CD4-positive, alpha-beta memory T cell (primary cell): Measurements from ENCODE around the gene NDUFAF7. TPM values are rescaled to one million over a fixed set of nuclear protein-coding genes. Genes with fewer than 3 reads are reported as not detected.
"Not testable (repeated sequence)": the region's sequence is repeated elsewhere in the genome, so short reads cannot be mapped to it uniquely, and the experiment has no call there.

Source experiments
- CTCF ChIA-PET: fragments of 350-600 bp; sonication (Branson Sonifier 250); formaldehyde crosslinking; loops from one replicate; lab custom pipeline; 2021; ENCODE audit warnings: inconsistent platforms; ENCODE audit not compliant: partially characterized antibody; lab: Charles Lee
- POLR2A ChIA-PET: fragments of 350-600 bp; sonication (Branson Sonifier 250); formaldehyde crosslinking; loops from one replicate; lab custom pipeline; 2021; ENCODE audit not compliant: partially characterized antibody; lab: Charles Lee
- DNase-seq, 5 donors: peaks; one replicate each; pipeline versions ENCODE4 v3.0.0 to v3.0.0-alpha.2; 2020 to 2022; ENCODE audit warnings: mixed read lengths in 1 of 5
- H3K27ac ChIP-seq: one replicate; pipeline ENCODE4 v1.7.0; 2013; ENCODE audit warnings: low read depth, low read length
- H3K27me3 ChIP-seq: 2 replicates; pipeline ENCODE4 v1.7.0; 2013; ENCODE audit warnings: mild to moderate bottlenecking, low read length, moderate library complexity; ENCODE audit not compliant: insufficient read depth
- H3K36me3 ChIP-seq: 2 replicates; pipeline ENCODE4 v1.7.0; 2013; ENCODE audit warnings: mild to moderate bottlenecking, low read length, moderate library complexity; ENCODE audit not compliant: insufficient read depth
- H3K4me1 ChIP-seq: 2 replicates; pipeline ENCODE4 v1.7.0; 2013; ENCODE audit warnings: mild to moderate bottlenecking, low read length, moderate library complexity; ENCODE audit not compliant: insufficient read depth
- H3K4me3 ChIP-seq, 2 donors: one replicate each; pipeline ENCODE4 v1.7.0; 2013; ENCODE audit warnings: low read length in 2 of 2, mild to moderate bottlenecking in 1 of 2
- H3K9me3 ChIP-seq, 2 donors: one replicate each; pipeline ENCODE4 v1.7.0; 2013; ENCODE audit warnings: low read length in 2 of 2, control low read depth in 1 of 2; ENCODE audit not compliant: control insufficient read depth in 1 of 2
- H3K27ac Mint-ChIP-seq, 7 donors: one replicate each; pipeline ENCODE4 v1.8.0; 2020 to 2021; ENCODE audit warnings: mixed read lengths in 7 of 7, mild to moderate bottlenecking in 6 of 7, inconsistent platforms in 3 of 7, moderate library complexity in 3 of 7
- H3K27me3 Mint-ChIP-seq, 2 donors: one replicate each; pipeline ENCODE4 v1.8.0; 2020 to 2021; ENCODE audit warnings: mixed read lengths in 2 of 2
- H3K36me3 Mint-ChIP-seq, 2 donors: one replicate each; pipeline ENCODE4 v1.8.0; 2020 to 2021; ENCODE audit warnings: mixed read lengths in 2 of 2, inconsistent platforms in 1 of 2, mild to moderate bottlenecking in 1 of 2
- H3K4me1 Mint-ChIP-seq, 4 donors: one replicate each; pipeline ENCODE4 v1.8.0; 2020 to 2021; ENCODE audit warnings: mixed read lengths in 4 of 4, mild to moderate bottlenecking in 1 of 4
- H3K4me3 Mint-ChIP-seq, 8 donors: one replicate each; pipeline ENCODE4 v1.8.0; 2020 to 2021; ENCODE audit warnings: mixed read lengths in 8 of 8, mild to moderate bottlenecking in 7 of 8, moderate library complexity in 6 of 8, inconsistent platforms in 3 of 8
- H3K9me3 Mint-ChIP-seq, 8 donors: one replicate each; pipeline ENCODE4 v1.8.0; 2020 to 2021; ENCODE audit warnings: mixed read lengths in 8 of 8, mild to moderate bottlenecking in 5 of 8, inconsistent platforms in 3 of 8, moderate library complexity in 1 of 8
- intact Hi-C: fragments of 100-400 bp; cut with micrococcal nuclease; formaldehyde crosslinking; loops from one replicate; pipeline ENCODE4 v1.15.1; 2023
- polyA plus RNA-seq, 2 donors: library from polyadenylated mRNA; unstranded; fragments of 300-500 nt; fragmentation: Illumina TruSeq; gene quantifications; one replicate each; pipeline ENCODE4 v1.2.3, GENCODE V29; 2021
- total RNA-seq, 2 experiments: library from RNA; stranded (reverse); gene quantifications; one replicate each; pipeline ENCODE4 v1.2.3, GENCODE V29; 2021

NDUFAF7 gene
- total and polyA plus RNA-seq, 4 experiments from 2014 or later, result 7.4 to 37.9 (median 23.4) TPM

DNA sequence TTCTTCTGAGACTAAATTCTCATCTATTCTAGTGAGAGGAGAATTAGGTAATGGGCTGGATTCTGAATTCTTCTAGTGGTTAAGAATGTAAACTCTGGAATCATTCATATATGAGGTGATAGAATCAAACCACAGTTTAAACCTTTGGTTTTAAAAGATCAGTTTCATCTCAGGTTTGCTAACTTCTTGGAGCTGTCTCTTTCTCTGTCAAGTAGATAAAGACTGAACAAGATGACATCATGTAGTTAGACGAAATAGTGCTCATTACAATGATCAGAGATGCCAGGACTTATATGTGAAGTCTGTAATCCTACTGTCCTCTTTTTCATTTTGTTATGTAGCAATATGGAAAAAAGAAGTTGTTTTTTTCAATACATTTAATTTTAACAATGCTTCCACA lies 30.2 kb upstream of the NDUFAF7 start:
- DNase-seq, result no peak
- H3K27ac ChIP-seq, result no peak overlapping the region
- Mint-ChIP-seq H3K27ac (peak overlapping the region in 2 of 7 donors; percentile 32 to 68), H3K4me1 (peaks cover 16 to 35% (median 21%) of the 10 kb centered on the region in 4 donors), H3K27me3 (no peaks in the 10 kb centered on the region), H3K4me3 (no peak overlapping the region), H3K36me3 (peaks cover 45 to 53% of the 10 kb centered on the region in 2 donors), H3K9me3 (peaks cover 0 to 9% (median 6%) of the 10 kb centered on the region in 8 donors)
- H3K4me1 ChIP-seq, result peaks cover 42% of the 10 kb centered on the region
- intact Hi-C loops, result no loop called here
- no peak overlapping the region for H3K4me3 ChIP-seq
- H3K9me3 ChIP-seq, result no peaks in the 10 kb centered on the region
- no peaks in the 10 kb centered on the region for H3K27me3 ChIP-seq
- POLR2A ChIA-PET, result interaction anchor here (1.1 to 1.3 kb wide), 2 partner anchors 31 to 234 kb away, joined by 3 read pairs; partner anchors contain the start of genes CEBPZ and NDUFAF7
- CTCF ChIA-PET, result interaction anchor here (1.2 to 1.4 kb wide), 2 partner anchors 15 to 169 kb away, joined by 3 read pairs; no protein-coding TSS in a partner anchor
- H3K36me3 ChIP-seq, result peaks cover 26% of the 10 kb centered on the region

DNA sequence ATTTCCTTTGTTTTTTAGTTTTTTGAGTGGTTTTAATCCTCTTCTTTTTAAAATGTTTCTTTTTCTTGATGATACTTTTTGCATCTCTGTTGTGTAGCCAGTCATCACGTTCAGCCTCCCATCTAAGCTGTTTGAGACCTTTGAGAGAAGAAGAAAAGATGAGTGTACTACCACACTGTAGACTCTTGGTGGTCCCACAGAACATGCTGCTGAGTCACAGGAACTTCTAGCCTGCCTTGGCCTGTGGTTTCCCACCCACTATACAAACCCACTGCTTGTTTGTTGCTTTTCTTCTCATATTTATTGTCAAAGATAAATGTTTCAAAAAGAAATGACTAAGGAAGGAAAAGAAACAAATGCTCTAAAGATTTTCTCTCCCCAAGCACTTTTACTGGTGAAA lies 29.7 kb upstream of the NDUFAF7 start:
- H3K27ac ChIP-seq, result no peak overlapping the region
- H3K27me3 Mint-ChIP-seq, result no peaks in the 10 kb centered on the region
- intact Hi-C loops, result no loop called here
- ChIA-PET POLR2A (interaction anchor here (1.1 to 1.3 kb wide), 2 partner anchors 30 to 235 kb away, joined by 3 read pairs; partner anchors contain the start of genes CEBPZ and NDUFAF7), CTCF (interaction anchor here (1.2 to 1.4 kb wide), 2 partner anchors 15 to 170 kb away, joined by 3 read pairs; no protein-coding TSS in a partner anchor)
- H3K4me3 ChIP-seq, result no peak overlapping the region
- peaks cover 42% of the 10 kb centered on the region for H3K4me1 ChIP-seq
- DNase-seq, result no peak
- peak overlapping the region in 4 of 7 donors; percentile 2 to 68 (median 24) for H3K27ac Mint-ChIP-seq
- peaks cover 2 to 12% (median 7%) of the 10 kb centered on the region in 8 donors for H3K9me3 Mint-ChIP-seq
- peaks cover 16 to 31% (median 21%) of the 10 kb centered on the region in 4 donors for H3K4me1 Mint-ChIP-seq
- H3K36me3 ChIP-seq, result peaks cover 32% of the 10 kb centered on the region
- no peaks in the 10 kb centered on the region for H3K9me3 ChIP-seq
- no peaks in the 10 kb centered on the region for H3K27me3 ChIP-seq
- H3K4me3 Mint-ChIP-seq, result no peak overlapping the region
- H3K36me3 Mint-ChIP-seq, result peaks cover 50 to 56% of the 10 kb centered on the region in 2 donors

DNA sequence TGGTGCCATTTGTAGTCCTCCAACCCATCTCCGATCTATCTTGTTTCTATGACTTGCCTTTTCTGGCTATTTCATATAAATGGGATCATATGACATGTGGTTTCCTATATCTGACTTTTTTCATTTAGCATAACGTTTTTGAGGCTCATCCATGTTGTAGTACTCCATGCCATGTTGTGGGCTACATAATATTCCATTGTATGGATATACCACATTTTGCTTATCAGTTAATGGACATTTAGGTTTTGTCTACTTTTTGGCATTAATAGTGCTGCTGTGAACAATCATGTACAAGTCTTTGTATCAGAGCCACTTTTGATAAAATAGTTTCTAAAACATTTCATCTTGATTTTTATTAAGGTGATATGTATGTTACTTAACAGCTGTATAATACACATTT lies 27.8 kb upstream of the NDUFAF7 start:
- intact Hi-C loops, result no loop called here
- Histone ChIP-seq H3K4me1 (peaks cover 25% of the 10 kb centered on the region), H3K27ac (no peak overlapping the region), H3K27me3 (no peaks in the 10 kb centered on the region), H3K36me3 (peaks cover 39% of the 10 kb centered on the region), H3K4me3 (no peak overlapping the region), H3K9me3 (no peaks in the 10 kb centered on the region)
- H3K4me1 Mint-ChIP-seq, result peaks cover 18 to 37% (median 29%) of the 10 kb centered on the region in 4 donors
- H3K36me3 Mint-ChIP-seq, result peaks cover 70 to 73% of the 10 kb centered on the region in 2 donors
- peaks cover 11 to 29% (median 26%) of the 10 kb centered on the region in 8 donors for H3K9me3 Mint-ChIP-seq
- CTCF ChIA-PET, result no interaction called here
- POLR2A ChIA-PET, result interaction anchor here (1.8 kb wide), 1 partner anchor 9 kb away, joined by 4 read pairs; no protein-coding TSS in a partner anchor
- no peak overlapping the region for H3K4me3 Mint-ChIP-seq
- DNase-seq, result no peak
- no peak overlapping the region for H3K27ac Mint-ChIP-seq
- no peaks in the 10 kb centered on the region for H3K27me3 Mint-ChIP-seq

DNA sequence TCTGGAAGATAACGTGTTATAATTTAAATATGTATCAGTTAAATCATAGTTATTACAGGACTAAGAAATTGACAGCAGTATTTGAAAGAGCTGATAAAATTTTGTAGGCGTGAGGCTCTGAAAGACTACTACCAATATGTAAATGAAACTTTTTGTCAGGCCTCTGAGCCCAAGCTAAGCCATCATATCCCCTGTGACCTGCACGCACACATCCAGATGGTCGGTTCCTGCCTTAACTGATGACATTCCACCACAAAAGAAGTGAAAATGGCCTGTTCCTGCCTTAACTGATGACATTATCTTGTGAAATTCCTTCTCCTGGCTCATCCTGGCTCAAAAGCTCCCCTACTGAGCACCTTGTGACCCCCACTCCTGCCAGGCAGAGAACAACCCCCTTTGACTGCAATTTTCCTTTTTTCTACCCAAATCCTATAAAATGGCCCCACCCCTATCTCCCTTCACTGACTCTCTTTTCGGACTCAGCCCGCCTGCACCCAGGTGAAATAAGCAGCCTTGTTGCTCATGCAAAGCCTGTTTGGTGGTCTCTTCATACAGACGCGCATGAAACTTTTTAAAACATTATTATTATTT lies 26.3 kb upstream of the NDUFAF7 start:
- H3K27me3 ChIP-seq, H3K9me3 ChIP-seq, H3K27ac ChIP-seq, H3K27me3 Mint-ChIP-seq, POLR2A ChIA-PET, intact Hi-C loops, DNase-seq, CTCF ChIA-PET, H3K4me3 ChIP-seq: not testable (repeated sequence)
- Mint-ChIP-seq H3K36me3 (peaks cover 84 to 88% of the 10 kb centered on the region in 2 donors), H3K4me3 (peak overlapping the region in 1 of 8 donors; percentile 17), H3K27ac (peak overlapping the region in 3 of 7 donors; percentile 10 to 83 (median 37)), H3K9me3 (peaks cover 15 to 42% (median 37%) of the 10 kb centered on the region in 8 donors), H3K4me1 (peaks cover 14 to 28% (median 23%) of the 10 kb centered on the region in 4 donors)
- peaks cover 50% of the 10 kb centered on the region for H3K36me3 ChIP-seq
- H3K4me1 ChIP-seq, result peaks cover 18% of the 10 kb centered on the region

DNA sequence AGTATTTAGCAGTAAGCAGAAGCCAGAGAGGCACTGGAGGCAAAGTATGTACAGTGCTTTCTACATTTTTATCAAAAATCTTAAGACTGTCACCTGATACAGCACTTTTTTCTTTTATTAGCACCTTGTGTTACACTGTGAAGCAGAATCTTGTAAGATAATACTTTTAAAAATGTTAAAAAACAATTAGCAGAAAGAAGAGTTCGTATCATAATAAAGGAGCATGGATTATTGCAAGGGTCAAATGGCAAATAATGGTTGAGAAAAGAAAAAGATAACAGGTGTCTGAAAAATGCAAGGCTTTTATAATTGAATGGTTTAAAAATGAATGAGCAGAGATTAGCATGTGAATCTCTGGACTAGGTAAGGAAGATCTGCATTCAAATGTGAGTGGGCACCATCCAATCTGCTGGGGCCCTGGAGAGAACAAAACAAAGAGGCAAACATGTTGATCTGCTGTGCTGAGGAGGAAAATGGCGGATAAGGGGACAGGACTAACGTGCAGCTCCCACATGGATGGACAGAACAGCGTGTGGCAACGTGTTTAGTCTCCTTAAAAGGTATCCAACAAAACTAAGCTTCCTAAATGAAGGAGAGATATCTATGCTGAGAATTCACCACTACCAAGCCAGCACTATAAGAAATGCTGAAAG lies 25.6 kb upstream of the NDUFAF7 start:
- DNase-seq, result no peak
- Mint-ChIP-seq H3K9me3 (peaks cover 15 to 44% (median 37%) of the 10 kb centered on the region in 8 donors), H3K27me3 (no peaks in the 10 kb centered on the region), H3K4me1 (peaks cover 13 to 28% (median 20%) of the 10 kb centered on the region in 4 donors), H3K27ac (peak overlapping the region in 1 of 7 donors; percentile 30), H3K36me3 (peaks cover 90 to 91% of the 10 kb centered on the region in 2 donors), H3K4me3 (no peak overlapping the region)
- intact Hi-C loops, result no loop called here
- Histone ChIP-seq H3K27me3 (no peaks in the 10 kb centered on the region), H3K27ac (no peak overlapping the region), H3K4me1 (peaks cover 12% of the 10 kb centered on the region), H3K36me3 (peaks cover 56% of the 10 kb centered on the region), H3K9me3 (peaks cover 0 to 3% of the 10 kb centered on the region in 2 donors), H3K4me3 (no peak overlapping the region)
- POLR2A ChIA-PET, result no interaction called here
- CTCF ChIA-PET, result no interaction called here

DNA sequence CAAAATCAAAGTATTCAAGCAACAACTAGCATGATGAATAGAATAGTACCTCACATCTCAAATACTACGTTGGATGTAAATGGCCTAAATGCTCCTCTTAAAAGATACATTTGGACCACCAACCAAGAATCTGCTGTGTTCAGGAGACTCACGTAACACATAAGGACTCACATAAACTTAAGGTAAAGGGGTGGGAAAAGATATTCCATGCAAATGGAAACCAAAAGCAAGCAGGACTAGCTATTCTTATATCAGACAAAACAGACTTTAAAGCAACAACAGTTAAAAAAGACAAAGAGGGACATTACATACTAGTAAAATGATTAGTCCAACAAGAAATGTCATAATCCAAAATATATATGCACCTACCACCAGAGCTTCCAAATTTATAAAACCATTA lies 24.7 kb upstream of the NDUFAF7 start:
- DNase-seq, H3K4me1 ChIP-seq, H3K27me3 Mint-ChIP-seq, H3K27ac ChIP-seq, H3K9me3 ChIP-seq, H3K27me3 ChIP-seq, CTCF ChIA-PET, H3K4me3 ChIP-seq, intact Hi-C loops, H3K27ac Mint-ChIP-seq, POLR2A ChIA-PET: not testable (repeated sequence)
- H3K9me3 Mint-ChIP-seq, result peaks cover 15 to 46% (median 37%) of the 10 kb centered on the region in 8 donors
- peak overlapping the region in 2 of 8 donors; percentile 1 to 15 for H3K4me3 Mint-ChIP-seq
- peaks cover 13 to 27% (median 19%) of the 10 kb centered on the region in 4 donors for H3K4me1 Mint-ChIP-seq
- peaks cover 93 to 94% of the 10 kb centered on the region in 2 donors for H3K36me3 Mint-ChIP-seq
- H3K36me3 ChIP-seq, result peaks cover 65% of the 10 kb centered on the region

DNA sequence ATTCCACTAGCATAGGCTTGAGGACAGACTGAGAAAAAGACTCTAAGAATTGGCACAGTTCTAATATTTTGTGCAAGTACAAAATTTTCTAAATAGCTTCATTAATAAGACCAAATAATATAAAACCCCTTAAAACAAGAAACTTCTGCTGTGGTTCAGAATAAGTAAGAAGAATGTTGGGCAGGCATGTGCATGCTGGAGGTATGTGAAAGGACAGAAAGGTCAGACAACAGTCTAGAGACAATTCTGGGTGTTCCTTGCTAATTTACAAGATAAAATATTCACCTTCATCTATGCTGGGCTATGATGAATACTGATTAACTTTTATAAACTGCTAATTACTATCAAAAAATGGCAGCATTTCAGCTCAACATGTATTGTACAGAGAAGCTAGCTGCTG lies 20.2 kb upstream of the NDUFAF7 start:
- Mint-ChIP-seq H3K4me3 (no peak overlapping the region), H3K27me3 (no peaks in the 10 kb centered on the region), H3K4me1 (peaks cover 8 to 22% (median 18%) of the 10 kb centered on the region in 4 donors), H3K9me3 (peaks cover 15 to 44% (median 32%) of the 10 kb centered on the region in 8 donors), H3K27ac (peak overlapping the region in 1 of 7 donors; percentile 39), H3K36me3 (peaks cover 77 to 85% of the 10 kb centered on the region in 2 donors)
- no peak for DNase-seq
- CTCF ChIA-PET, result interaction anchor here (1.6 kb wide), 1 partner anchor 43 kb away, joined by 6 read pairs; no protein-coding TSS in a partner anchor
- no peak overlapping the region for H3K4me3 ChIP-seq
- no peaks in the 10 kb centered on the region for H3K27me3 ChIP-seq
- H3K9me3 ChIP-seq, result peaks cover 0 to 3% of the 10 kb centered on the region in 2 donors
- intact Hi-C loops, result no loop called here
- H3K27ac ChIP-seq, result no peak overlapping the region
- no peaks in the 10 kb centered on the region for H3K4me1 ChIP-seq
- H3K36me3 ChIP-seq, result peaks cover 56% of the 10 kb centered on the region
- POLR2A ChIA-PET, result interaction anchor here (0.7 to 1.3 kb wide), 3 partner anchors 14 to 32 kb away, joined by 3 to 4 read pairs (median 3); partner anchors contain the start of genes CEBPZ and NDUFAF7
